Measurements from ENCODE around the gene HMX1. TPM values are rescaled to one million over a fixed set of nuclear protein-coding genes. Genes with fewer than 3 reads are reported as not detected.

The HMX1 gene
- total RNA-seq, 1 experiment from 2014 or later = not detected

DNA sequence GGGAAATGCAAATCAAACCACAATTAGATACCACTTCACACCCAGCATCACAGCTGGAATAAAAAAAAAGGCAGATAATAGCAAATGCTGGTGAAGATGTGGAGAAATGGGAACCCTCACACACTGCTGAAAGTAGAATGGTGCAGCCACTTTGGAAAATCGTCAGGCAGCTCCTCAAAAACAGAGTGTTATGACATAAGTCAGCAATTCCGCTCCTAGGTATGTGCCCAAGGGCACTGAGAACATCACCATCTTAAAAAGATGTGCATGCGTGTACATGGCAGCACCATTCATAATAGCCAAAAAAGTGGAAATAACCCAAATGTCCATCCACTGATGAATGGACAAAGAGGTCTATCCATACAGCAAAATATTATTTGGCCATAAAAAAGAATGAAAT lies 28.0 kb downstream of the HMX1 start:
- H3K9me3 ChIP-seq (ENCODE audit: low read length) = no peaks in the 10 kb centered on the region
- H3K27me3 ChIP-seq (ENCODE audit: low read length) = peaks cover 12% of the 10 kb centered on the region
- H3K9me2 ChIP-seq (replicated peaks; ENCODE audit: low read length) = no peaks in the 10 kb centered on the region
- no peaks in the 10 kb centered on the region for H3F3A ChIP-seq (ENCODE audit: low read length, unreplicated experiment)
- H3K79me2 ChIP-seq (ENCODE audit: low read length) = no peaks in the 10 kb centered on the region
- no peak overlapping the region for H2AFZ ChIP-seq (ENCODE audit: low read length)
- no peak overlapping the region for H3K4me2 ChIP-seq (ENCODE audit: low read length)
- ChIA-PET CTCF (no interaction called here), POLR2A (ENCODE audit: unreplicated experiment) (no interaction called here)
- no TSS peak for BruUV-seq (replicated peaks)
- H3K9ac ChIP-seq (ENCODE audit: low read length) = no peak overlapping the region
- DNase-seq (no peak), ATAC-seq (no peak)
- H3K4me3 ChIP-seq (ENCODE audit: low read length) = no peak overlapping the region
- no peaks in the 10 kb centered on the region for H3K4me1 ChIP-seq (ENCODE audit: insufficient read depth, low read length)
- no peak overlapping the region for H3K27ac ChIP-seq (ENCODE audit: low read length)
- intact Hi-C loops (cut with micrococcal nuclease) = no loop called here
- TF ChIP-seq, protein P1, sequence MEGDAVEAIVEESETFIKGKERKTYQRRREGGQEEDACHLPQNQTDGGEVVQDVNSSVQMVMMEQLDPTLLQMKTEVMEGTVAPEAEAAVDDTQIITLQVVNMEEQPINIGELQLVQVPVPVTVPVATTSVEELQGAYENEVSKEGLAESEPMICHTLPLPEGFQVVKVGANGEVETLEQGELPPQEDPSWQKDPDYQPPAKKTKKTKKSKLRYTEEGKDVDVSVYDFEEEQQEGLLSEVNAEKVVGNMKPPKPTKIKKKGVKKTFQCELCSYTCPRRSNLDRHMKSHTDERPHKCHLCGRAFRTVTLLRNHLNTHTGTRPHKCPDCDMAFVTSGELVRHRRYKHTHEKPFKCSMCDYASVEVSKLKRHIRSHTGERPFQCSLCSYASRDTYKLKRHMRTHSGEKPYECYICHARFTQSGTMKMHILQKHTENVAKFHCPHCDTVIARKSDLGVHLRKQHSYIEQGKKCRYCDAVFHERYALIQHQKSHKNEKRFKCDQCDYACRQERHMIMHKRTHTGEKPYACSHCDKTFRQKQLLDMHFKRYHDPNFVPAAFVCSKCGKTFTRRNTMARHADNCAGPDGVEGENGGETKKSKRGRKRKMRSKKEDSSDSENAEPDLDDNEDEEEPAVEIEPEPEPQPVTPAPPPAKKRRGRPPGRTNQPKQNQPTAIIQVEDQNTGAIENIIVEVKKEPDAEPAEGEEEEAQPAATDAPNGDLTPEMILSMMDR (conservative IDR thresholded peaks at IDR 0.05; ENCODE audit: low read depth, low read length) = no peak
- no peak for TF ChIP-seq EZH2 (IDR thresholded peaks at IDR 0.05; ENCODE audit: low read length, unreplicated experiment)
- no peak for TF ChIP-seq EZH2phosphoT487 (IDR thresholded peaks at IDR 0.05; ENCODE audit: borderline replicate concordance, low read length)
- H4K20me1 ChIP-seq (ENCODE audit: low read length) = no peaks in the 10 kb centered on the region
- no peaks in the 10 kb centered on the region for H3K36me3 ChIP-seq (ENCODE audit: low read depth, low read length)

DNA sequence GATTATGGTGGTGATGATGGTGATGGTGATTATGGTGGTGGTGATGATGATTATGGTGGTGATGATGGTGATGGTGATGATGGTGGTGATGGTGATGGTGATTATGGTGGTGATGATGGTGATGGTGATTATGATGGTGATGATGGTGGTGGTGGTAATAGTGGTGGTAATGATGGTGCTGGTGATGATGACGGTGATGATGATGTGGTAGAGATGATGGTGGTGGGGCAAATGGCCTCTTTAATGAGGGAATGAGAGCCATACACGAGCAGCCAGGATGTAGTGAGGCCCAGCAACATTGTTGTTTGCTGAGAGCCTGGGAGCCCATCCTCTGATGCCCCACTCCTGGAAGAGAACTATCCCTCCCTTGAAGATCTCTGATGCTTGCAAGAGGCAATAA lies 29.0 kb downstream of the HMX1 start:
- TF ChIP-seq EZH2 (IDR thresholded peaks at IDR 0.05; ENCODE audit: low read length, unreplicated experiment) = no peak
- no peak for TF ChIP-seq EZH2phosphoT487 (IDR thresholded peaks at IDR 0.05; ENCODE audit: borderline replicate concordance, low read length)
- TF ChIP-seq, protein P1 (conservative IDR thresholded peaks at IDR 0.05; ENCODE audit: low read depth, low read length) = no peak

DNA sequence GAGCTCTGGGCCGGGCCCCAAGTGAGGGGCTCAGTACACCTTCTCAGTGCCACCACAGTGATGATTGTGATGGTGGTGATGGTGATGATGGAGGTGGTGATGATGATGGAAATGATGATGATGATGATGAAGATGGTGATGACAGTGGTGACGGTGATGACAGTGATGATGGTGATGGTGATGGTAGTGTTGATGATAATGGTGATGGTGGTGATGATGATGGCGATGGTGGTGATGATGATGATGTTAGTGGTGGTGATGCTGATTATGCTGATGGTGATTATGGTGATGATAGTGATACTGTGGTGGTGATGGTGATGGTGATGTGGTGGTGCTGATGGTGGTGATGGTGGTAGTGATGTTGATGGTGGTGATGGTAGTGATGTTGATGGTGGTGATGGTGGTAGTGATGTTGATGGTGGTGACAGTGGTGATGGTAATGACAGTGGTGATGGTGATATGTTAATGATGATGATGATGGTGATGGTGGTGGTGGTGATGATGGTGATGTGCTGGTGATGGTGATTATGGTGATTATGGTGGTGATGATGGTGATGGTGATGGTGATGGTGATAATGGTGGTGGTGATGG lies 29.9 kb downstream of the HMX1 start:
- TF ChIP-seq EZH2 (IDR thresholded peaks at IDR 0.05; ENCODE audit: low read length, unreplicated experiment) (no peak), EZH2phosphoT487 (IDR thresholded peaks at IDR 0.05; ENCODE audit: borderline replicate concordance, low read length) (no peak)
- TF ChIP-seq, protein P1 (conservative IDR thresholded peaks at IDR 0.05; ENCODE audit: low read depth, low read length) = no peak
- intact Hi-C loops (cut with micrococcal nuclease) = no loop called here
- Histone ChIP-seq H4K20me1 (ENCODE audit: low read length) (no peaks in the 10 kb centered on the region), H3K9me2 (replicated peaks; ENCODE audit: low read length) (no peaks in the 10 kb centered on the region), H3K36me3 (ENCODE audit: low read depth, low read length) (no peaks in the 10 kb centered on the region), H3F3A (ENCODE audit: low read length, unreplicated experiment) (no peaks in the 10 kb centered on the region), H2AFZ (ENCODE audit: low read length) (no peak overlapping the region), H3K4me3 (ENCODE audit: low read length) (no peak overlapping the region), H3K79me2 (ENCODE audit: low read length) (no peaks in the 10 kb centered on the region), H3K9ac (ENCODE audit: low read length) (no peak overlapping the region), H3K27me3 (ENCODE audit: low read length) (no peaks in the 10 kb centered on the region), H3K4me2 (ENCODE audit: low read length) (no peak overlapping the region), H3K4me1 (ENCODE audit: insufficient read depth, low read length) (no peaks in the 10 kb centered on the region), H3K9me3 (ENCODE audit: low read length) (no peaks in the 10 kb centered on the region), H3K27ac (ENCODE audit: low read length) (no peak overlapping the region)
- no peak for ATAC-seq
- ChIA-PET CTCF (no interaction called here), POLR2A (ENCODE audit: unreplicated experiment) (no interaction called here)
- DNase-seq = no peak
- no TSS peak for BruUV-seq (replicated peaks)

More for the DNA sequence above, 29.0 kb downstream of the HMX1 start:
- Histone ChIP-seq H3K4me2 (ENCODE audit: low read length) (no peak overlapping the region), H3K9ac (ENCODE audit: low read length) (no peak overlapping the region), H3K36me3 (ENCODE audit: low read depth, low read length) (no peaks in the 10 kb centered on the region), H3K4me3 (ENCODE audit: low read length) (no peak overlapping the region), H4K20me1 (ENCODE audit: low read length) (no peaks in the 10 kb centered on the region), H3K4me1 (ENCODE audit: insufficient read depth, low read length) (no peaks in the 10 kb centered on the region), H3K27me3 (ENCODE audit: low read length) (0 out of 2 replicates have a peak, but pooled peaks cover 4% of the 10 kb centered on the region), H3K27ac (ENCODE audit: low read length) (no peak overlapping the region), H3K9me3 (ENCODE audit: low read length) (no peaks in the 10 kb centered on the region), H3F3A (ENCODE audit: low read length, unreplicated experiment) (no peaks in the 10 kb centered on the region), H3K9me2 (replicated peaks; ENCODE audit: low read length) (no peaks in the 10 kb centered on the region), H2AFZ (ENCODE audit: low read length) (no peak overlapping the region), H3K79me2 (ENCODE audit: low read length) (no peaks in the 10 kb centered on the region)
- ChIA-PET POLR2A (ENCODE audit: unreplicated experiment) (no interaction called here), CTCF (no interaction called here)
- DNase-seq (no peak), ATAC-seq (no peak)
- no TSS peak for BruUV-seq (replicated peaks)
- intact Hi-C loops (cut with micrococcal nuclease) = no loop called here
